Fibroblast of lung (primary cell): ENCODE measurements around the gene ATXN7L3.

Source experiments
- EZH2 ChIP-seq: IDR thresholded peaks from 2 replicates; pipeline ENCODE4 v1.5.1; 2012; ENCODE audit warnings: low read length, control low read depth, mild to moderate bottlenecking; ENCODE audit errors: missing control alignments
- TF ChIP-seq, protein P1 (sequence below), 2 donors: IDR thresholded peaks in 1 of 2; conservative IDR thresholded peaks in 1 of 2; 1 replicate in 1 of 2; 2 replicates in 1 of 2; pipeline ENCODE4 v1.5.1; 2011 to 2012; ENCODE audit warnings: low read length in 2 of 2, control low read depth in 1 of 2, inconsistent platforms in 1 of 2, low read depth in 1 of 2, mild to moderate bottlenecking in 1 of 2

DNA sequence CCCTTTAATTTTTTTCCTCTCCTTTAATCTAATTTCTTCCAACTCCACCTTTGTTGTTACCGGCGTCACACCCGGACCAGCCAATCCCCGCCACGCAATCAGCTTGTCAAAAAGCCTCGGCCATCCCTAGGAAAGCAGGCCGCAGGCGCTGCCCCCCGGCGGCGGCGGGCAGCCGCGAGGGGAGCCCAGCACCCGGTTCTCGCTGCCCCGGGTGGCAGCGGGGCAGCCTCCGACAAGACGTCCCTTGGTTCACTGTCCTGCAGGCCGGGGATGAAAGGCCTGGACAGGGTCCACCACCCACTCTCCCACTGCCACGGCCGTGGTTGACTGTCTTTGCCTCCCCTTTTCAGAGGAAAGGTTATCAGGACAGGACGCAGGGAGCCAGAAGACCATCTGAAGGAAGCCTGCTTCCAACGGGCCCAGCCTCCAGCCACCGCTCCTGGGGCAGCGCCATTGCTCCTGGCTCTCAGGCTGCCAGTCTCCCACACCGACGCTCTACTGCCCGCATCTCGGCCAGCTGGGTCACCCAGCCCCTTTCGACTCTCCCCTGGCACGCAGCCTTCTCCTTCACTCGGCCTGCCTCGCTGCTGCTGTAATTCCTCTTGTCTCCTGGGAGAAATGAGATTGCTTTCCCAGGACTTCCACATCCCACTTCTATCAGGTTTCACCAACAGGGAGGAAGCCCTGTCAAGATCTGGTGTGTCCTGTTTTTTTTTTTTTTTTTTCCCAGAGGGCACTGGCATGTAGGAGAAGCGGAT, 22.6 kb upstream of the ATXN7L3 start:
- TF ChIP-seq, protein P1, sequence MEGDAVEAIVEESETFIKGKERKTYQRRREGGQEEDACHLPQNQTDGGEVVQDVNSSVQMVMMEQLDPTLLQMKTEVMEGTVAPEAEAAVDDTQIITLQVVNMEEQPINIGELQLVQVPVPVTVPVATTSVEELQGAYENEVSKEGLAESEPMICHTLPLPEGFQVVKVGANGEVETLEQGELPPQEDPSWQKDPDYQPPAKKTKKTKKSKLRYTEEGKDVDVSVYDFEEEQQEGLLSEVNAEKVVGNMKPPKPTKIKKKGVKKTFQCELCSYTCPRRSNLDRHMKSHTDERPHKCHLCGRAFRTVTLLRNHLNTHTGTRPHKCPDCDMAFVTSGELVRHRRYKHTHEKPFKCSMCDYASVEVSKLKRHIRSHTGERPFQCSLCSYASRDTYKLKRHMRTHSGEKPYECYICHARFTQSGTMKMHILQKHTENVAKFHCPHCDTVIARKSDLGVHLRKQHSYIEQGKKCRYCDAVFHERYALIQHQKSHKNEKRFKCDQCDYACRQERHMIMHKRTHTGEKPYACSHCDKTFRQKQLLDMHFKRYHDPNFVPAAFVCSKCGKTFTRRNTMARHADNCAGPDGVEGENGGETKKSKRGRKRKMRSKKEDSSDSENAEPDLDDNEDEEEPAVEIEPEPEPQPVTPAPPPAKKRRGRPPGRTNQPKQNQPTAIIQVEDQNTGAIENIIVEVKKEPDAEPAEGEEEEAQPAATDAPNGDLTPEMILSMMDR (conservative IDR thresholded peaks at IDR 0.05 in 1 of 2, IDR thresholded peaks at IDR 0.05 in 1 of 2; ENCODE audit: low read depth in 1 of 2, low read length in 2 of 2) = peak; percentile 13 to 17
- no peak for TF ChIP-seq EZH2
